ENCODE data around the gene CEACAM5.

DNA sequence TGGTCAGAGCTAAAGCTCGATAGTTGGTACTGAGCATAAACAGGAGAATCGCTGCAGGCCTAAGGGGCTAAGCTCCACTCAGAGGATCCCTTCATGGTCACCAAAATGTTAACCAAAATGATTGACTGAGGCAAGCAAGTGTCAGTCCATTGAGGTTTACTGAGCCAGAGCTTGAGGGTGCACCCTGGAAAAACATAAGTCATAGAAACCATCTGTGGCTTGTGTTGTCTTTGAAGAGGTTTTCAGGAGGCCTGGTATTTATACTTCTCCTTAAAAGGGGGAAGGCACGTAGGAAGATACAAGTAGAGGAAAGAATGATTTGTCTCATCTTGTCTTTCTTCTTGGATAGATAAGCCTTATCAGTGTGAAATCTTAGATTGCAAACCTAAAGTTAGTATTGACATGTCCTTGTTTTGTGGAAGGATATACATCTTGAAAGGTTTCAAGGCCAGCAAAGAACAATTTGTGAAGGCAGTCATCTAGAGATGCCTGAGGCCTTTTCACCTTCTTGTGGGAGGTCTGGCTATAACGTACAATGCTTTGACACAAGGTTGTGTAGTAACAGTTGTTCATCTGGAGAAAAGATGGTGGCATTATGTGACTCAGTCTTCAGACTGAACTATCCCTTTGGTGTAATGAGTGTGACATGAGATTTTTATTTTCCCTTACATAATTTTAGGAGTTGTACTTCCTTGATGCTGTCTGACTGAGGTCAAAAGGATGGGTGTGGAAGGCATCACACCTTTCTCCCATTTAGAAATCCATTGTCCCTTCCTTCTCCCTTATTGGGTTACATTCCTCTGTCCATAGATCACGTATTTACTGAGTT, 32.2 kb downstream of the CEACAM5 start:
- no peak for TF ChIP-seq EZH2phosphoT487 (IDR thresholded peaks at IDR 0.05; ENCODE audit: borderline replicate concordance, low read depth, low read length)
- TF ChIP-seq, protein P1, sequence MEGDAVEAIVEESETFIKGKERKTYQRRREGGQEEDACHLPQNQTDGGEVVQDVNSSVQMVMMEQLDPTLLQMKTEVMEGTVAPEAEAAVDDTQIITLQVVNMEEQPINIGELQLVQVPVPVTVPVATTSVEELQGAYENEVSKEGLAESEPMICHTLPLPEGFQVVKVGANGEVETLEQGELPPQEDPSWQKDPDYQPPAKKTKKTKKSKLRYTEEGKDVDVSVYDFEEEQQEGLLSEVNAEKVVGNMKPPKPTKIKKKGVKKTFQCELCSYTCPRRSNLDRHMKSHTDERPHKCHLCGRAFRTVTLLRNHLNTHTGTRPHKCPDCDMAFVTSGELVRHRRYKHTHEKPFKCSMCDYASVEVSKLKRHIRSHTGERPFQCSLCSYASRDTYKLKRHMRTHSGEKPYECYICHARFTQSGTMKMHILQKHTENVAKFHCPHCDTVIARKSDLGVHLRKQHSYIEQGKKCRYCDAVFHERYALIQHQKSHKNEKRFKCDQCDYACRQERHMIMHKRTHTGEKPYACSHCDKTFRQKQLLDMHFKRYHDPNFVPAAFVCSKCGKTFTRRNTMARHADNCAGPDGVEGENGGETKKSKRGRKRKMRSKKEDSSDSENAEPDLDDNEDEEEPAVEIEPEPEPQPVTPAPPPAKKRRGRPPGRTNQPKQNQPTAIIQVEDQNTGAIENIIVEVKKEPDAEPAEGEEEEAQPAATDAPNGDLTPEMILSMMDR (conservative IDR thresholded peaks at IDR 0.05; ENCODE audit: low read length): no peak

All from OCI-LY7 (cell line).